Activated naive CD4-positive, alpha-beta T cell treated with anti-CD3 and anti-CD28 coated beads, Interleukin-2, amount 10 ng/mL, durations not matched to agents 7 days and 5 days (primary cell): ENCODE data around the gene NCAPH2.
"Not testable (repeated sequence)": the region's sequence is repeated elsewhere in the genome, so short reads cannot be mapped to it uniquely, and the experiment has no call there.

Experiments used
- CTCF ChIA-PET: fragments of 350-600 bp; sonication (Branson Sonifier 250); formaldehyde crosslinking; loops from one replicate; lab custom pipeline; 2021; ENCODE audit warnings: antibody characterized with exemption; lab: Charles Lee
- DNase-seq: peaks from one replicate; pipeline ENCODE4 v3.0.0-alpha.2; 2020
- H3K27ac Mint-ChIP-seq: one replicate; pipeline ENCODE4 v1.8.0; 2021; ENCODE audit warnings: mild to moderate bottlenecking, moderate library complexity, mixed read lengths
- H3K27me3 Mint-ChIP-seq: one replicate; pipeline ENCODE4 v1.8.0; 2021; ENCODE audit warnings: mild to moderate bottlenecking, mixed read lengths
- H3K36me3 Mint-ChIP-seq: one replicate; pipeline ENCODE4 v1.8.0; 2021; ENCODE audit warnings: mixed read lengths
- H3K4me1 Mint-ChIP-seq: one replicate; pipeline ENCODE4 v1.8.0; 2021; ENCODE audit warnings: mixed read lengths
- H3K4me3 Mint-ChIP-seq: one replicate; pipeline ENCODE4 v1.8.0; 2021; ENCODE audit warnings: mild to moderate bottlenecking, moderate library complexity, mixed read lengths
- H3K9me3 Mint-ChIP-seq: one replicate; pipeline ENCODE4 v1.8.0; 2021; ENCODE audit warnings: mixed read lengths

NCAPH2 gene

GRCh38 chr22:50506611-50507420, 1.2 kb upstream of the NCAPH2 start:
- CTCF ChIA-PET = no interaction called here
- peak overlapping the region; percentile 93 for H3K4me3 Mint-ChIP-seq
- DNase-seq = no peak
- H3K4me1 Mint-ChIP-seq = peaks cover 24% of the 10 kb centered on the region
- H3K9me3 Mint-ChIP-seq = no peaks in the 10 kb centered on the region
- H3K27me3 Mint-ChIP-seq = no peaks in the 10 kb centered on the region
- H3K27ac Mint-ChIP-seq = peak overlapping the region; percentile 96
- peaks cover 13% of the 10 kb centered on the region for H3K36me3 Mint-ChIP-seq

DNA sequence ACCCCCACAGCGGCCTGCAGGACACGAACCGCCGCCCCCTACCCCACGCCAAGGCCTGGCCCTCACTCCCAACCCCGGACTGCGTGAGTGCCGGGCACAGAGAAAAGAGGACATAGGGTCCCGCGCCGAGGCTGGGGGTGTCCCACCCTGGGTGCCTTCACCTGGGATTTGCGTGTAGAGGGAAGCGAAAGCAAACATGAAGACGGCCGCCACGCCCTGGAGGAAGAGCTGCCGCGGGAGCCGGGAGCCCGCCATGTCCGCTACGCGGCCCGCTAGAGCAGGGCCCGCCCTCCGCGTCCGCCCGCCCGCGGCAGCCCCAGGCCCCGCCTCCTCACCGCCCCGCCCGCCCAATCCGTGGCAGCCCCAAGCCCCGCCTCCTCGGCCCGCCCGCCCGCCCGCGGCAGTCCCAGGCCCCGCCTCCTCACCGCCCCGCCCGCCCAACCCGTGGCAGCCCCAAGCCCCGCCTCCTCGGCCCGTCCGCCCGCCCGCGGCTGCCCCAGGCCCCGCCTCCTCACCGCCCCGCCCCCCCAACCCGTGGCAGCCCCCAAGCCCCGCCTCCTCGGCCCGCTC, 518 bp upstream of the NCAPH2 start, which contains the start of gene LMF2:
LMF2 (minus strand) TSS at position 282 of the 570 bp plus-strand sequence; CDS start at position 255, 27 bp downstream.
- H3K27me3 Mint-ChIP-seq = no peaks in the 10 kb centered on the region
- H3K36me3 Mint-ChIP-seq = peaks cover 16% of the 10 kb centered on the region
- H3K4me1 Mint-ChIP-seq = peaks cover 29% of the 10 kb centered on the region
- no peaks in the 10 kb centered on the region for H3K9me3 Mint-ChIP-seq
- H3K27ac Mint-ChIP-seq = peak within 1 kb of the TSS; percentile 96
- DNase-seq = peak; percentile 94
- CTCF ChIA-PET = interaction anchor here (0.7 to 1.9 kb wide), 6 partner anchors 10 to 231 kb away, joined by 3 to 14 read pairs (median 4); partner anchors contain the start of gene SCO2
- H3K4me3 Mint-ChIP-seq = peak within 1 kb of the TSS; percentile 93

DNA sequence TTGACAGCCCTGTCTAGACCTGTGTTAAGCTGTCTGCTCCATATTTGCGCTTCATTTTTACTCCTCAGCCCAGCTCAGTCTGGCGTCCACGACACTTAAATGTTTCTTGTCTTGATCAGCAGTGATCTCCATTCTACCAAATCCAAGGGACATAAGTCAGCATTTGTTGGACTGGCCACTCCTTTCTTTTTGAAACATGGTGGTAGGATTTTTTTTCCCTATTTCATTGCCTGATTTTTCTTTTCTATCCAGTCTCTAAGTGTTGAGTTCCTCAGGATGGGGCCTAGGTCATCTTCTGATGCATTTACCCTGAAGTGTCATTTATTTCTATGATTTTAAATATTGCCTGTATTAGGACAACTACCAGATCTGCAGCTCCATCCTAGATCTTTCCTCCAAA, 873 bp downstream of the NCAPH2 start:
- Mint-ChIP-seq H3K27ac (peak overlapping the region; percentile 90), H3K36me3 (peaks cover 13% of the 10 kb centered on the region), H3K9me3 (no peaks in the 10 kb centered on the region), H3K27me3 (no peaks in the 10 kb centered on the region), H3K4me3 (peak overlapping the region; percentile 80), H3K4me1 (peaks cover 39% of the 10 kb centered on the region)
- CTCF ChIA-PET = interaction anchor here (0.7 to 2.0 kb wide), 7 partner anchors 10 to 118 kb away, joined by 3 to 14 read pairs (median 4); partner anchors contain the start of gene SCO2
- no peak for DNase-seq

GRCh38 chr22:50513175-50513574, 5.2 kb downstream of the NCAPH2 start:
- DNase-seq = no peak
- peaks cover 19% of the 10 kb centered on the region for H3K36me3 Mint-ChIP-seq
- H3K27me3 Mint-ChIP-seq = no peaks in the 10 kb centered on the region
- no peak overlapping the region for H3K4me3 Mint-ChIP-seq
- CTCF ChIA-PET = no interaction called here
- no peaks in the 10 kb centered on the region for H3K9me3 Mint-ChIP-seq
- H3K27ac Mint-ChIP-seq = no peak overlapping the region
- peaks cover 37% of the 10 kb centered on the region for H3K4me1 Mint-ChIP-seq

GRCh38 chr22:50516068-50516467, 8.0 kb downstream of the NCAPH2 start:
- H3K4me1 Mint-ChIP-seq = peaks cover 23% of the 10 kb centered on the region
- CTCF ChIA-PET = interaction anchor here (0.5 to 2.3 kb wide), 2 partner anchors 9 to 49 kb away, joined by 4 to 16 read pairs; partner anchors contain the start of gene SCO2
- no peak overlapping the region for H3K4me3 Mint-ChIP-seq
- no peaks in the 10 kb centered on the region for H3K27me3 Mint-ChIP-seq
- no peaks in the 10 kb centered on the region for H3K9me3 Mint-ChIP-seq
- H3K27ac Mint-ChIP-seq = no peak overlapping the region
- no peak for DNase-seq
- peaks cover 22% of the 10 kb centered on the region for H3K36me3 Mint-ChIP-seq

DNA sequence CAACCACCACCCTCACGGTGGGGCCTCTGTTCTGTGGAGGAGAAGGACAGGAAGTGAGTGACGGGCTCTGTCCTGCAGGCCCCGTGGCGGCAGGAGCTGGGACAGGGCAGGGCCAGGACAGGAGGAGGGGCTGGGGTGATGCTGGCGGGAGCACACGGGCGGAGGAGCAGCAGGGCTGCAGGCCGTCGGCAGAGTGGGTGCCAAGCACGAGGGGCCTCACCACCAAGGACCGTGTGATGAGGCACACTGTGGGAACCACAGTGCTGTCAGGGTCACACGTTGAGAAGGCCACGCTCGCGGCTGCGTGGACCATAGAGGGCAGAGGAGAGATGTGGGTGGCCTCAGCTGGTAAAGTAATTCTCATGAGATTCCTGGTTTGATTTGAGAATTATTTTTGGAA, 8.9 kb downstream of the NCAPH2 start:
- Mint-ChIP-seq H3K36me3 (peaks cover 23% of the 10 kb centered on the region), H3K9me3 (no peaks in the 10 kb centered on the region), H3K4me3 (no peak overlapping the region), H3K27me3 (no peaks in the 10 kb centered on the region), H3K4me1 (peaks cover 23% of the 10 kb centered on the region), H3K27ac (no peak overlapping the region)
- no peak for DNase-seq
- CTCF ChIA-PET = interaction anchor here (2.3 kb wide), 1 partner anchor 8 kb away, joined by 16 read pairs; the partner anchor contains the start of gene SCO2

GRCh38 chr22:50517495-50518260, 9.7 kb downstream of the NCAPH2 start:
- no peak for DNase-seq
- peaks cover 19% of the 10 kb centered on the region for H3K36me3 Mint-ChIP-seq
- H3K27me3 Mint-ChIP-seq = no peaks in the 10 kb centered on the region
- H3K27ac Mint-ChIP-seq = no peak overlapping the region
- peaks cover 16% of the 10 kb centered on the region for H3K4me1 Mint-ChIP-seq
- CTCF ChIA-PET = no interaction called here
- H3K9me3 Mint-ChIP-seq = no peaks in the 10 kb centered on the region
- H3K4me3 Mint-ChIP-seq = no peak overlapping the region

- no peak overlapping the region for H3K27ac Mint-ChIP-seq
- H3K4me1 Mint-ChIP-seq = peaks cover 12% of the 10 kb centered on the region
- H3K4me3 Mint-ChIP-seq = no peak overlapping the region
- no peaks in the 10 kb centered on the region for H3K9me3 Mint-ChIP-seq
- peaks cover 22% of the 10 kb centered on the region for H3K36me3 Mint-ChIP-seq
- DNase-seq = no peak
- CTCF ChIA-PET = no interaction called here
- no peaks in the 10 kb centered on the region for H3K27me3 Mint-ChIP-seq
These were observed 10.6 kb downstream of the NCAPH2 start for GRCh38 chr22:50518606-50519005.

- no peak for DNase-seq
- Mint-ChIP-seq H3K4me1 (peaks cover 11% of the 10 kb centered on the region), H3K36me3 (peaks cover 22% of the 10 kb centered on the region), H3K27me3 (no peaks in the 10 kb centered on the region), H3K27ac (no peak overlapping the region), H3K4me3 (no peak overlapping the region), H3K9me3 (no peaks in the 10 kb centered on the region)
- CTCF ChIA-PET = no interaction called here
These were observed 11.1 kb downstream of the NCAPH2 start for GRCh38 chr22:50519151-50519550.

DNA sequence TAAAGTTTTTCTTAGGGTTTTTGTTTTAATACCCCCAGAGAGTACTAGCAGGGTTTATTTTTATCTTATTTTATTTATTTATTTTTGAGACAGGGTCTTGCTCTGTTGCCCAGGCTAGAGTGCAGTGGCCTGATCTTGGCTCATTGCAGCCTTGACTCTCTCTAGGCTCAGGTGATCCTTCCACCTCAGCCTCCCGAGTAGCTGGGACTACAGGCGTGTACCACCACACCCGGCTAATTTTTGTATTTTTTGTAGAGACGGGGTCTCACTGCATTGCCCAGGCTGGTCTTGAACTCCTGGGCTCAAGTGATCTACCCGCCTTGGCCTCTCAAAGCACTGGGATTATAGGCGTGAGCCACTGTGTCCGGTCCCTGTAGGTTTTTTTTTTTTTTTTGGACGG, 12.2 kb downstream of the NCAPH2 start:
- peaks cover 22% of the 10 kb centered on the region for H3K36me3 Mint-ChIP-seq

GRCh38 chr22:50520826-50521453, 12.9 kb downstream of the NCAPH2 start:
- Mint-ChIP-seq H3K4me1 (peaks cover 11% of the 10 kb centered on the region), H3K27me3 (no peaks in the 10 kb centered on the region), H3K4me3 (no peak overlapping the region), H3K36me3 (peaks cover 22% of the 10 kb centered on the region), H3K27ac (peak overlapping the region; percentile 24), H3K9me3 (no peaks in the 10 kb centered on the region)
- CTCF ChIA-PET = no interaction called here
- no peak for DNase-seq

More for the DNA sequence above, 12.2 kb downstream of the NCAPH2 start:
- H3K27ac Mint-ChIP-seq, H3K9me3 Mint-ChIP-seq, H3K27me3 Mint-ChIP-seq, H3K4me3 Mint-ChIP-seq, DNase-seq, CTCF ChIA-PET: not testable (repeated sequence)
- H3K4me1 Mint-ChIP-seq = peaks cover 15% of the 10 kb centered on the region

GRCh38 chr22:50521710-50522109, 13.7 kb downstream of the NCAPH2 start:
- no peak overlapping the region for H3K4me3 Mint-ChIP-seq
- CTCF ChIA-PET = interaction anchor here (1.6 kb wide), 1 partner anchor 99 kb away, joined by 4 read pairs; no protein-coding TSS in a partner anchor
- no peak for DNase-seq
- H3K4me1 Mint-ChIP-seq = peaks cover 12% of the 10 kb centered on the region
- no peak overlapping the region for H3K27ac Mint-ChIP-seq
- H3K9me3 Mint-ChIP-seq = no peaks in the 10 kb centered on the region
- H3K27me3 Mint-ChIP-seq = no peaks in the 10 kb centered on the region
- H3K36me3 Mint-ChIP-seq = peaks cover 21% of the 10 kb centered on the region

GRCh38 chr22:50522208-50522805, 14.3 kb downstream of the NCAPH2 start:
- CTCF ChIA-PET = interaction anchor here (1.1 to 1.6 kb wide), 2 partner anchors 13 to 98 kb away, joined by 4 read pairs; no protein-coding TSS in a partner anchor
- H3K27ac Mint-ChIP-seq = peak overlapping the region; percentile 19
- no peak overlapping the region for H3K4me3 Mint-ChIP-seq
- no peaks in the 10 kb centered on the region for H3K27me3 Mint-ChIP-seq
- H3K9me3 Mint-ChIP-seq = no peaks in the 10 kb centered on the region
- H3K4me1 Mint-ChIP-seq = peaks cover 18% of the 10 kb centered on the region
- peaks cover 21% of the 10 kb centered on the region for H3K36me3 Mint-ChIP-seq
- no peak for DNase-seq
